ENCODE data around the gene PIK3CG.

GRCh38 chr7:106914018-106914607, 49.0 kb downstream of the PIK3CG start:
- TF ChIP-seq CTCF (IDR thresholded peaks at IDR 0.05; ENCODE audit: low read length) (no peak), EZH2 (IDR thresholded peaks at IDR 0.05; ENCODE audit: borderline replicate concordance, low read length) (no peak)
